ENCODE results near the gene STAB1.

STAB1 gene

DNA sequence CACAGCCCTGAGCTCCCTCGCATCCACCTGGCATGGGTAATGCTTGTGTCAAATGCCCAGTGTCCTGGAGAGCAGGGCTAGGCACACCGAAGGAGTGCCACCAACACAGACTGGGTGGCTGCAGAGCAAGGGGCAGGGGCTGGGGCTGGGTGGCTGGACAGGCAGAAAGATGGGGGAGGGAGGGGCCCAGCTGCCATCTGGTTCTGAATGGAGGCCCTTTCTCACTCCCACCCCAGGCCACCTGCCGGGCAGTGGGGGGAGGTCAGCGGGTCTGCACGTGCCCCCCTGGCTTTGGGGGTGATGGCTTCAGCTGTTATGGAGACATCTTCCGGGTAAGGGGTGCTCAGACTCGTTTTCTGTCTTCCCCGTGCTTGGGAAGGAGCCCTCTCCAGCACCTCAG is 17.0 kb downstream of the STAB1 start:
- DNase-seq = no peak

GRCh38 chr3:52512727-52513126 is 17.6 kb downstream of the STAB1 start:
- DNase-seq = no peak

GRCh38 chr3:52513281-52513680 is 18.1 kb downstream of the STAB1 start:
- DNase-seq = no peak

DNA sequence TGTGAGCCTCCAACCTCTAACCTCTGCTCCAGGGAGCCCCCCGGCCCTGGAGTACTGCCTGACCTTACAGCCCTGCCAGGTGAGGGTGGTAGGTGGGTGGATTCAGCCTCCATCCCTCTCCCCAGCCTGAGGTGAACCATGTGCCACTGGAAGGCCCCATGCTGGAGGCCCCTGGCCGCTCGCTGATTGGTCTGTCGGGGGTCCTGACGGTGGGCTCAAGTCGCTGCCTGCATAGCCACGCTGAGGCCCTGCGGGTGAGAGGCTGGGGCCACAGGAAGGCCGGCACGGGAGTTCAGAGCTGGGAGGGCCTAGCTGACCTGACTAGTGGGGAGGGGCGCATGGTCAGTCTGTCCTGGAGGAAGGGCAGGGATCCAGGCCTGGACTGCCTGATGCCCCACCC is 19.4 kb downstream of the STAB1 start:
- DNase-seq = no peak

DNA sequence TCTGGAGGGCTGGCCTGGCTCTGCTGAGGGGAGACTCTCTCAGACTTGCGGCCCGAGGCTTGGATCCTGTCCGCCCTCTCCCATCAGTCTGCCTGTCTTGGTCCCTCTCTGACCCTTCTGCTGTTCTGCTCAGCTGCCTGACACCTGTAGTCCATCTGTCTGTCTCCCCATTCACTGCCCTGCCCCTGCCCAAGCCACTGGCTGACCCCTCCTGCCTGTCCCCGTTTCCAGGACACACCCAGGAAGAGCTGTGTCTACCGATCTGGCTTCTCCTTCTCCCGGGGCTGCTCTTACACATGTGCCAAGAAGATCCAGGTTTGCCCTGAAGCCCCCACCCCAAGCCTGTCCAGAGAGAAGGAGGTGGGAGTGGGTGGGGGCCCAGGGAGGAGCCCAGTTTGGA is 20.1 kb downstream of the STAB1 start:
- DNase-seq = no peak

- no peak for DNase-seq
Observed at GRCh38 chr3:52516509-52517195, 21.5 kb downstream of the STAB1 start.

GRCh38 chr3:52517796-52518722 is 22.9 kb downstream of the STAB1 start:
- DNase-seq = no peak

DNA sequence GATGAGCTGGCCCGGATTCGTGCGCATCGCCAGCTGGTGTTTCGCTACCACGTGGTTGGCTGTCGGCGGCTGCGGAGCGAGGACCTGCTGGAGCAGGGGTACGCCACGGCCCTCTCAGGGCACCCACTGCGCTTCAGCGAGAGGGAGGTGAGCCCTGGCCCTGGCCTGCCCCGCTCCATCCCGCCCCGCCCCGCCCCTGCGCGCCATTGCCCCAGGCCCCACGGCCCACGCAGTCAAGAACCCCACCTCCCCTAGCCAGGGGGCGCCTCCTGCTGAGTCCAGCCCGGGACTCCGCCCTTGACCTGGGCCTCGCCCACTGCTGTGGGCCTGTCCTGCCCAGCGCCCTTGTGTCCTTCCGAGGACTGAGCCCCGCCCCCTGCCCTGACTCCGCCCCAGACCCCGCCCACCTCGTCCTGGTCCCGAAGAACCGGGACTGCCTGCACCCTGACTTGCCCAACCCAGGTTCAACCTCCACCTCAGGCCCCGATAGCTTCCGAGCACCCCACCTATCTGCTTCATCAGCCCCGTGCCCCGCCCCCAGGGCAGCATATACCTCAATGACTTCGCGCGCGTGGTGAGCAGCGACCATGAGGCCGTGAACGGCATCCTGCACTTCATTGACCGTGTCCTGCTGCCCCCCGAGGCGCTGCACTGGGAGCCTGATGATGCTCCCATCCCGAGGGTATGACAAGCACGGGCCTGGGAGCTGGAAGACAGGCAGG is 23.7 kb downstream of the STAB1 start:
- DNase-seq = no peak

DNA sequence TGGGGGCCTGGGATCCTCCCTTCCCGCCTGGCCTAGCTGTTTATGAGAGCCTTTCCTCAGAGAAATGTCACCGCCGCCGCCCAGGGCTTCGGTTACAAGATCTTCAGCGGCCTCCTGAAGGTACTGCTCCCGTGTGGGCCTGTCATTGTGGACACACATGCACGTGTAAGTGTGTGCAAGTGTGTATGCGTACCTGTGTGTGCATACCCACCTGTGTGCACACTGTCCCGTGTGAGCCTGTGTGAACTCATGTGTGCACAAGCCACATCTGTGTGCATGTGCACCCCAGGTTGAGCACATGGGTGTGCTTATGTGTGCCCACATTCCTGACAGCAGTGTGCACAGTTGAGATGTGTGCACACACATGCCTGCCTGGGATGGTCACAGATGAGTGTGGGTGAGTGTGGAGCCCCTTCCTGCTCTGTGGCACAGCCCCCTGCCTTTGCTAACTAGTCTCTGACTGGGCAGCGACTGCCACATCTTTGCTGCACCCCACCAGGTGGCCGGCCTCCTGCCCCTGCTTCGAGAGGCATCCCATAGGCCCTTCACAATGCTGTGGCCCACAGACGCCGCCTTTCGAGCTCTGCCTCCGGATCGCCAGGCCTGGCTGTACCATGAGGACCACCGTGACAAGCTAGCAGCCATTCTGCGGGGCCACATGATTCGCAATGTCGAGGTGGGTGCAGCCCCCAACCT is 24.5 kb downstream of the STAB1 start:
- DNase-seq = no peak

- DNase-seq = no peak
Observed at GRCh38 chr3:52520141-52520667, 25.1 kb downstream of the STAB1 start.

- no peak for DNase-seq
Observed at GRCh38 chr3:52520716-52521487, 25.8 kb downstream of the STAB1 start.

DNA sequence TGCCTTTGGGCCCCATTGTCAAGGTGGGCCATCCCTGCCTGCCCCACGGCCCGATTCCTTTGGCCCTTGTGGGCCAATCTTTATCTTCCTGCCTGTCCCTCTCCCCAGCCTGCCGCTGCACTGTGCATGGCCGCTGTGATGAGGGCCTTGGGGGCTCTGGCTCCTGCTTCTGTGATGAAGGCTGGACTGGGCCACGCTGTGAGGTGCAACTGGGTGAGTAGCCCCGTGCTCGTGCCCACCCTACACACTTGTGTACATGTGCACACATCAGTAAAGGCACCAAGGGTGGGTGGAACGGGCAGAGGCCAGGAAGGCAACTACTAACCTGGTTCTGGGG is 26.3 kb downstream of the STAB1 start:
- DNase-seq = no peak

- DNase-seq = no peak
Observed at GRCh38 chr3:52521881-52522650, 26.9 kb downstream of the STAB1 start.

DNA sequence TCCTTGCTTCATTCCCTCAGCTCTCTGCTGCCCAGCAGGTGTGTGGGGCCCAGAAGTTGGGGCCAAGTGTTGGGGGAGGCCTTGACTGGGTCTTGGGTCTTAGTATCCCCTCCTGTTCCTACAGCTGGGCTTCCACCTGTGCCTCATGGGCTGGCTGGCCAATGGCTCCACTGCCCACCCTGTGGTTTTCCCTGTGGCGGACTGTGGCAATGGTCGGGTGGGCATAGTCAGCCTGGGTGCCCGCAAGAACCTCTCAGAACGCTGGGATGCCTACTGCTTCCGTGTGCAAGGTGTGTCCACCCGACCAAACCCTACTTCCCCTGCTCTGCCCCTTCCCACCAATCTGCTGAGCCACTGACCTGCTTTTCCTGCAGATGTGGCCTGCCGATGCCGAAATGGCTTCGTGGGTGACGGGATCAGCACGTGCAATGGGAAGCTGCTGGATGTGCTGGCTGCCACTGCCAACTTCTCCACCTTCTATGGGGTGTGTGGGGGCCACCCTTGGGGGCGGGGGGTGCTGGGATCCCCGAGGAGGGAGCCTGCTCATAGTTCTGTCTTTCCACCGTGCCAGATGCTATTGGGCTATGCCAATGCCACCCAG is 27.6 kb downstream of the STAB1 start:
- DNase-seq = no peak

DNA sequence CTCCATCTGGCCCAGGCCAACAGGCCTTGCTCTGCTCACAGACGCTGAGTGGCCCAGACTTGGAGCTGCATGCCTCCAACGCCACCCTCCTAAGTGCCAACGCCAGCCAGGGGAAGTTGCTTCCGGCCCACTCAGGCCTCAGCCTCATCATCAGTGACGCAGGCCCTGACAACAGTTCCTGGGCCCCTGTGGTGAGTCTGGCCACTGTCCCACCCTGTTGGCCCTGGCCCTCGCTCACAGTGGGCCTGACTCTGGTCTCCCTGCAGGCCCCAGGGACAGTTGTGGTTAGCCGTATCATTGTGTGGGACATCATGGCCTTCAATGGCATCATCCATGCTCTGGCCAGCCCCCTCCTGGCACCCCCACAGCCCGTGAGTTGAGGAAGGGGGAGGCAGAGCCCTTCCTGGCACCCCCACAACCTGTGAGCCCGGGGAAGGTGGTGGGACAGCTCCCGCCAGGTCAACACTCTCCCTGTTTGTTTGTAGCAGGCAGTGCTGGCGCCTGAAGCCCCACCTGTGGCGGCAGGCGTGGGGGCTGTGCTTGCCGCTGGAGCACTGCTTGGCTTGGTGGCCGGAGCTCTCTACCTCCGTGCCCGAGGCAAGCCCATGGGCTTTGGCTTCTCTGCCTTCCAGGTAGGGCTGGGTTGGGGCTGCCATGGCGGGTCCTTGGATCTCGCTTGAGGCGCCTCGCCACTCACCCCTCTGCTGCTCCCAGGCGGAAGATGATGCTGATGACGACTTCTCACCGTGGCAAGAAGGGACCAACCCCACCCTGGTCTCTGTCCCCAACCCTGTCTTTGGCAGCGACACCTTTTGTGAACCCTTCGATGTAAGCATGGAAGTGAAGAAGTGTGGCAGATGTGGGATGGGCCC is 28.5 kb downstream of the STAB1 start:
- DNase-seq = no peak

DNA sequence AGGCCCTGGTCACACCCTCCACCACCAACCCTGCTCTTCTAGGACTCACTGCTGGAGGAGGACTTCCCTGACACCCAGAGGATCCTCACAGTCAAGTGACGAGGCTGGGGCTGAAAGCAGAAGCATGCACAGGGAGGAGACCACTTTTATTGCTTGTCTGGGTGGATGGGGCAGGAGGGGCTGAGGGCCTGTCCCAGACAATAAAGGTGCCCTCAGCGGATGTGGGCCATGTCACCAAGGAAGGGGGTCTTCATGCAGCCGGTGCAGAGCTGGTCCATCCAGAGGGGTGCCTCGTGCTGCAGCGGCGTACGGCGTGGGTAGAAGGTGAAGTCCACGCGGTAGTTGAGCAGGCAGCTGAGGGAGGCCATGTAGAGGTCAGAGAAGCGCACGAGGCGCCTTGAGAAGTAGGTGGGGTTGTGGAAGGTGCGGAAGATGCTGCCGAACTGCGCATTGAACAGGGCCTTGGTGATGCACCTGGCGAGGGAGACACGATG is 29.2 kb downstream of the STAB1 start:
- DNase-seq = no peak

DNA sequence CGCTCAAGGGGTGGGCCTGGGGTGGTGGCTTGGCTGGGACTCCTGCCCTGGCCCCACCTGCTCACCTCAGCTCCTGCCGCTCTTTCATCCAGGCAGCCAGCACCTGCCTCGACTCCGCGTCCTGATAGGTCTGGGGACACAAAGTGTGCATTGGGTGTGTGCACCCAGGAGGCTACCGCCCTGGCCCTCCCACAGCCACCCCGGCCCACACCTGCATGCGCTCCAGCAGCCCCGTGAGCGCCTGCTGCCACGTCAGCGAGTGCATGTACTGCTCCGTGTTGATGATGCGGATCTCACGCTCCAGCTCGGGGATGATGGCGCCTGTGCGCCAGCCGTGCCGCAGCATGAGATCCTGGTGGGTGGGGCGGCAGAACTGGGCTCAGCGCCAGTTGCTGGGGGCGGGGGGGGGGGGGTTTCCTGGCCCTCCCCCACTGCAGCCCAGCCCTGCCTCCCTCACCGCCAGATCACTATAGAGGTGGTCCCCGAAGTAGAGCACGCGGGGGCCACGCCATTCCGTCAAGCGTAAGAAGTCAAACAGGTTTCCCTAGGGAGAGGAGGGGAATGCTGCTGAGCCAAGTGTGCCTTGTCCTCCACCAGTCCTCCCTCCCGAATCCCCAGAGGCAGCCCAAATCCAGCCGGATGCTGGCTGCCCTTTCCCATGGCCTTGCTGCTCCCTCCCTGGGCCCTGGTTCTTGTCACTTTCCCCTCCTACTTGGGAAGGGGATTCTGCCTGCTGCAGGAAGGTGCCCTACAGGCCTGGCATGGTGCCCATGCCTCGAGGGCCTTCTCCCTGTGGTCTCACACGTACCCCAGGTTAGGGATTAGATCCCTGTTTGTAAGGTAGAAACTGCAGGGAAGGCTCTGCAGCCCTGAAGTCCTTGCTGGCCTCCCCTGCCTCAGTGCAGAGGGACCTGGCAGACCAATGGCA is 29.9 kb downstream of the STAB1 start:
- no peak for DNase-seq

Data from activated gamma-delta T cell treated with Interleukin-2 at 50 U/mL for 16 hours (primary cell).